Kidney (tissue), 14 donors: ENCODE measurements around the gene CDKL1. TPM values are rescaled to one million over a fixed set of nuclear protein-coding genes. Genes with fewer than 3 reads are reported as not detected.

Experiments
- DNase-seq, 5 donors: peaks; one replicate each; pipeline ENCODE4 v3.0.0-alpha.2; 2013 to 2020
- FAIRE-seq: peaks from 2 replicates; lab custom pipeline; 2012; peaks lifted over from hg19 to GRCh38; lab: Jason Lieb, UNC
- H3K27ac ChIP-seq, 2 donors: one replicate each; pipeline ENCODE4 v1.7.0; 2013; ENCODE audit warnings: low read depth in 2 of 2, low read length in 2 of 2, inconsistent platforms in 1 of 2
- H3K27me3 ChIP-seq: one replicate; pipeline ENCODE4 v1.7.1; 2013; ENCODE audit warnings: low read length, inconsistent platforms; ENCODE audit not compliant: control insufficient read depth, insufficient read depth
- H3K36me3 ChIP-seq, 3 donors: one replicate each; pipeline versions ENCODE4 v1.7.0 to v1.7.1; 2013; ENCODE audit warnings: low read length in 3 of 3, control low read depth in 1 of 3, inconsistent platforms in 1 of 3; ENCODE audit not compliant: insufficient read depth in 3 of 3, control insufficient read depth in 2 of 3
- H3K4me1 ChIP-seq, 3 donors: one replicate each; pipeline versions ENCODE4 v1.7.0 to v1.7.1; 2013; ENCODE audit warnings: low read length in 3 of 3, inconsistent platforms in 1 of 3, low read depth in 1 of 3; ENCODE audit not compliant: control insufficient read depth in 2 of 3, insufficient read depth in 2 of 3
- H3K4me3 ChIP-seq, 3 donors: one replicate each; pipeline versions ENCODE4 v1.7.0 to v1.8.1; 2013; ENCODE audit warnings: low read length in 3 of 3, control low read depth in 1 of 3, inconsistent platforms in 1 of 3
- H3K9ac ChIP-seq, 3 donors: one replicate each; pipeline versions ENCODE4 v1.7.0 to v1.7.1; 2013; ENCODE audit warnings: low read length in 3 of 3, control low read depth in 1 of 3, inconsistent platforms in 1 of 3
- H3K9me3 ChIP-seq, 3 donors: one replicate each; pipeline versions ENCODE4 v1.7.0 to v1.7.1; 2013; ENCODE audit warnings: low read length in 3 of 3, control low read depth in 1 of 3, inconsistent platforms in 1 of 3; ENCODE audit not compliant: control insufficient read depth in 2 of 3, insufficient read depth in 1 of 3
- intact Hi-C: fragments of 100-400 bp; cut with DNase I; formaldehyde crosslinking; loops from one replicate; pipeline ENCODE4 v1.11.1; 2022
- polyA plus RNA-seq: library from polyadenylated mRNA; stranded (reverse); fragments of 350-450 nt; fragmentation: Illumina TruSeq; extraction: RNeasy Lipid Tissue Mini Kit (QIAGEN cat#74804); gene quantifications from one replicate; pipeline ENCODE4 v1.2.3, GENCODE V29; 2014; ENCODE audit warnings: low read depth, low replicate concordance; ENCODE audit not compliant: insufficient read depth
- total RNA-seq: library from RNA; stranded (reverse); fragmentation: NEBNext Ultra II Directional; extraction: Animal tissue kit (Norgen Biotek cat#: 25700); gene quantifications from one replicate; pipeline ENCODE4 v1.2.1, GENCODE V29; 2021
- TF ChIP-seq, protein P1 (sequence below): IDR thresholded peaks from 3 replicates; pipeline ENCODE4 v1.5.1; 2012; ENCODE audit warnings: mild to moderate bottlenecking, moderate library complexity, borderline replicate concordance; ENCODE audit not compliant: insufficient read depth; ENCODE audit errors: extremely low read depth
- donor health status: control.
- donor health status: control.
- donor health status: control.
- donor health status: control.
- donor health status: control.
- donor health status: DM: yes; HTN: yes; CAD: no.
- donor health status: Normal renal cell carcinoma (clear cell type).

CDKL1 gene
- total and polyA plus RNA-seq, 2 donors from 2014 or later, result 17.9 to 60.0 TPM

DNA sequence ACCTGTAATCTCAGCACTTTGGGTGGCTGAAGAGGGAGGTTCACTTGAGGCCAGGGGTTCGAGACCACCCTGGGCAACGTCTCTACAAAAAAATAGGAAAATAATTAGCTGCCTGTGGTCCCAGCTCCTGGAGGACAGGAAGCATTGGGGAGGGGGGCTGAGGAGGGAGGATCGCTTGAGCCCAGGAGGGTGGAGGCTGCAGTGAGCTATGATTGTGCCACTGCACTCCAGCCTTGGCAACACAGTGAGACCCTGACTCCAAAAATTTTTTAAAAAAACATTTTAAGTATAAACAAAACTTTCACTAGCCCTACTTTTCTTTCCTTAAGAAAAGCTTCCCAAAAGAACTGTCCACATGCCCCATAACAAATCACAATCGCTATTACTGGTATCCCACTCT is 86.2 kb downstream of the CDKL1 start:
- no peak for FAIRE-seq
- Histone ChIP-seq H3K4me3 (peak overlapping the region in 2 of 3 donors; percentile 32 to 97), H3K9ac (no peak overlapping the region), H3K36me3 (no peaks in the 10 kb centered on the region), H3K27me3 (no peaks in the 10 kb centered on the region), H3K27ac (no peak overlapping the region), H3K4me1 (peaks cover 0 to 10% (median 10%) of the 10 kb centered on the region in 3 donors), H3K9me3 (no peaks in the 10 kb centered on the region)
- intact Hi-C loops, result no loop called here
- TF ChIP-seq, protein P1, sequence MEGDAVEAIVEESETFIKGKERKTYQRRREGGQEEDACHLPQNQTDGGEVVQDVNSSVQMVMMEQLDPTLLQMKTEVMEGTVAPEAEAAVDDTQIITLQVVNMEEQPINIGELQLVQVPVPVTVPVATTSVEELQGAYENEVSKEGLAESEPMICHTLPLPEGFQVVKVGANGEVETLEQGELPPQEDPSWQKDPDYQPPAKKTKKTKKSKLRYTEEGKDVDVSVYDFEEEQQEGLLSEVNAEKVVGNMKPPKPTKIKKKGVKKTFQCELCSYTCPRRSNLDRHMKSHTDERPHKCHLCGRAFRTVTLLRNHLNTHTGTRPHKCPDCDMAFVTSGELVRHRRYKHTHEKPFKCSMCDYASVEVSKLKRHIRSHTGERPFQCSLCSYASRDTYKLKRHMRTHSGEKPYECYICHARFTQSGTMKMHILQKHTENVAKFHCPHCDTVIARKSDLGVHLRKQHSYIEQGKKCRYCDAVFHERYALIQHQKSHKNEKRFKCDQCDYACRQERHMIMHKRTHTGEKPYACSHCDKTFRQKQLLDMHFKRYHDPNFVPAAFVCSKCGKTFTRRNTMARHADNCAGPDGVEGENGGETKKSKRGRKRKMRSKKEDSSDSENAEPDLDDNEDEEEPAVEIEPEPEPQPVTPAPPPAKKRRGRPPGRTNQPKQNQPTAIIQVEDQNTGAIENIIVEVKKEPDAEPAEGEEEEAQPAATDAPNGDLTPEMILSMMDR, result no peak
- DNase-seq, result no peak

DNA sequence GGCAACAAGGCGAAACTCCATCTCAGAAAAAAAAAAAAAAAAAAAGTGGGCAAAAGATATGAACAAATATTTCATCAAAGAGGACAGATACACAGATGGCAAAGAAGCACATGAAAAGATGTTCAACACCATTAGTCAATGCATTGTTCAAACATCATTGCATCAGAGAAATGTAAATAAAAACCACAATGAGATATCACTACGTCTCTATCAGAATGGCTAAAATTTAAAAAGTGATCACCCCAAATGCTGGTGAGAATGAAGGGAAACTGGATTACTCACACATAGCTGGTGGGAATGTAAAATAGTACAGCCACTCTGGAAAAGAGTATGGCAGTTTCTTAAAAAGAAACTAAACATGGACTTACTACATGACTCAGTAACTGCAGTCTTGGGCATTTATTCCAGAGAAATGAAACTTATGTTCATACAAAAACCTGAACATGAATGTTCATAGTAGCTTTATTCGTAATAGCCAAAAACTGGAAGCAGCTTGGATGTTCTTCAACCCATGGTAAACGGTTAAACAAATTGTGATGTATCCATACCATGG is 88.2 kb downstream of the CDKL1 start:
- Histone ChIP-seq H3K9me3 (no peaks in the 10 kb centered on the region), H3K4me3 (no peak overlapping the region), H3K9ac (no peak overlapping the region), H3K27me3 (no peaks in the 10 kb centered on the region), H3K4me1 (peaks cover 0 to 13% (median 10%) of the 10 kb centered on the region in 3 donors), H3K36me3 (no peaks in the 10 kb centered on the region), H3K27ac (no peak overlapping the region)
- TF ChIP-seq, protein P1, result no peak
- DNase-seq (no peak), FAIRE-seq (no peak)
- intact Hi-C loops, result no loop called here

DNA sequence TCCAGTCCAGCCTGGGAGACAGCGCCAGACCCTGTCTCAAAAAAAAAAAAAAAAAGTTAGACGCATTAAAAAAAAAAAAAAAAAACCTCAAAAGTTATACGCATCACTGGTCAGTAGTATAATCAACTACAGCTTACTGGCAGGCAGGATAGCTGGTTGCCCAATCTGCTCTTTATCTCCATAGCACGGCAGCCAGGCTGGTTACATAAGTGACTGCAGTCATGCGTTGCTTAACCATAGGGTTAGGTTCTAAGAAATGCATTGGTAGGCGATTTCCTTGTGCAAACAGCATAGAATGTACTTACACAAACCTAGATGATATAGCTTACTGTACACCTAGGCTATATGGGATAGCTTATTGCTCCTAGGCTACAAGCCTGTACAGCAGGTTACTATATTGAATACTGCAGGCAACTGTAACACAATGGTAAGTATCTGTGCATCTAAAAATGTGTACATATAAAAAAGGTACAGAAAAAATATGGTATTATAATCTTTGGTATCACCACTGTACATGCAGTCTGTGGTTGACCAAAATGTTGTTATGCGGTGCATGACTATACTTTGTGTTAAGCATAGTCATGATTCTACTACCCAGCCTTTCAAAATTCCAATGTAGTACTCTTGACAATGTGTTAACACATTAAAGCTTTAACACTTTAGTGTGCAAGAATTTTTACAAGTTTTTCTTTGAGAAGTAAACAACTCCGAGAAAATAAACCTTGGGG is 92.8 kb downstream of the CDKL1 start:
- DNase-seq (peak in 4 of 5 donors; percentile 33 to 56 (median 52)), FAIRE-seq (peak; percentile 90)
- TF ChIP-seq, protein P1, result no peak
- intact Hi-C loops, result no loop called here
- H3K27ac ChIP-seq, result peak overlapping the region; percentile 2 to 18
- no peaks in the 10 kb centered on the region for H3K27me3 ChIP-seq
- H3K4me3 ChIP-seq, result no peak overlapping the region
- H3K36me3 ChIP-seq, result no peaks in the 10 kb centered on the region
- no peaks in the 10 kb centered on the region for H3K9me3 ChIP-seq
- peaks cover 0 to 6% (median 0%) of the 10 kb centered on the region in 3 donors for H3K4me1 ChIP-seq
- H3K9ac ChIP-seq, result no peak overlapping the region
